Frontal cortex (tissue), 4 donors: ENCODE measurements around the gene CENPA. TPM values are rescaled to one million over a fixed set of nuclear protein-coding genes. Genes with fewer than 3 reads are reported as not detected.

Source experiments
- DNase-seq, 2 donors: peaks; one replicate each; pipeline ENCODE4 v3.0.0; 2012; ENCODE audit warnings: low spot score in 2 of 2
- FAIRE-seq: peaks from 2 replicates; lab custom pipeline; 2012; peaks lifted over from hg19 to GRCh38; lab: Jason Lieb, UNC
- total RNA-seq: library from RNA; depleted of rRNA; stranded (reverse); fragments of >200 nt; gene quantifications from one replicate; pipeline ENCODE4 v1.2.3, GENCODE V29; 2014
- donor health status: control.
- donor health status: control.
- donor health status: control.

Gene CENPA
- total RNA-seq, 1 donor from 2014 or later, result 1.2 TPM

DNA sequence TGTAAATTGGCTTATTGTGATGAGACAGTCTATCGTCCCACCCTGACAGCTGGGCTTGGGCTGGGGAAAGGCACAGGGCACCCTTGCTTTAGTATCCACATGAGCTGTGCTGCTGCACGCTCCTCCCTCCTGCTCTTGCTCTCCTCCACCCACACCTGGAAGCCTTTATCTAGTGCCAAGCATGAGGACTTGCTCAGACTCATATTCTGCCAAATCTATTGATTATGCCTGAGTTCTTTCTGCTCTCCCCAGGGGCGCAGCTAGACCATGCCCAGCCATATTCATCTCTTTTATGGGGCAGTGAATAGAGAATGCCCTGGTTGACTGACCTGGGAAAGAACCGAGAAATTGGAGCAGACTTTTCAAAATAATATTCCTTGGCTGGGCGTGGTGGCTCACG lies 33.1 kb downstream of the CENPA start:
- DNase-seq, result no peak

DNA sequence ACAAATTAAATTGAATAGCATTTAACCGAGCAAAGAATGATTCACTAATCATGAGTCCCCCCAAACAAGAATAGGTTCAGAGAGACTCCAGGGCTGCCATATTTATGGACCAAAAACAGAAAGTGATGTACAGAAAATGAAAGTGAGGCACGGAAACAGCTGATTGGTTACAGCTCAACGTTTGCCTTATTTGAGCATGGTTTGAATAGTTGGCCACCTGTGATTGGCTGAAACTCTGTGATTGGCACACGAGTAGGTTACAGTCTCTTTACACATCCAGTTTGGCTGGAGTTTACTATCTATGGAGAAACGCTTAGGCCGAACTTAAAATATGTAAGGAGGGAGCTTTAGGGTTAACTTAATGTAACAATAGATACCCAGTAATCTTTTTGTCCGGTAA lies 35.1 kb downstream of the CENPA start:
- DNase-seq (no peak), FAIRE-seq (no peak)

More for the DNA sequence above, 33.1 kb downstream of the CENPA start:
- no peak for FAIRE-seq

DNA sequence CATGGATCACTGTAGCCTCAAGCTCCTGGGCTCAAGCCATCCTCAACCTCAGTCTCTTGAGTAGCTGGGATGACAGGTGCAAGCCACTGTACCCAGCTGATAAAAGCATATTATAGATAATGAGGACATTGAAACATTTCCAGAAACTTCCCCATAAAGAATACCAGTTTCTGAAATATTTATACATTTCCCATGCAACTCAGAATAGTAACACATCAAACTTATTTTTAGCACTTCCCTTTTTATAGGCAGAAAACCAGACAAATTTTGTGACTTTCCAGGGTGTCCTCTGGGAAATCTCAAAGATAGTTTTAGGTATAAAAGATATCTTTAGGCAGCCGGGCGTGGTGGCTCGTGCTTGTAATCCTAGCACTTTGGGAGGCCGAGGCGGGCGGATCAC lies 37.0 kb downstream of the CENPA start:
- FAIRE-seq, result no peak
- DNase-seq, result no peak

DNA sequence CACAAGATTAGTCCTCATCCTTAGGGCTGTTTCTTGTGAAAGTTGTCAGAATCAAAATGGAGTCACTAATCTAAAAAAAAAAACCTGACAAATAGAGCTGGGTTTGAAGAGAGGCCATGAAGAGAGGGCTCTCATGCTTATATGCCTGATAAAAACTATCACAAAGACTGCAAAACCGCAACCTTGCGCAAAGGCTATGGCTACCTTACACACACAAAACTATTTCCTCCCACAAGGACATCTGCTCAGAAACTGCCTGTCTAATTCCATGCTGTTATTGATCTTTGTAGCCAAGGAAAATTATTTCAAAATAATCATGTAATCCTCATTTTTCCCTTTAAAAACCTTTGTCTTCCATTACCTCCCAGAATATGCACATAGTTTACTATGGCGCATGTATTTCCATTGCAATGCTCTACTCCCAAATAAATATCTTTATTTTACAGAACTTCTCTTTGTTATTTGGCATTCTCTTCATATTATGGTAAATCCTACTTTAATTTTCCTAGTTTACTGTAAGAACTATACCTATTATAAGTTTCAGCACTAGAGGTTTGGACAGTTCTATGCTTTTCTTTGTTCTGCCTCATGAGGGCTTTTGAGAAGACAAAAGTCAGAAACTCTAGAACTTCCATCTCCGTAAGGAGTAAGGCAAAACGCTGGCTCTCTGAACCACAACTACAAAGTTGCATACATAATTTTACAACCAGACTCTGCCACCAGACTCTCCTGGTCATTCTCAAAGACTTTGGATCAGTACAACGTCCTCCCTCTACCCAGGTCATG lies 52.5 kb downstream of the CENPA start:
- no peak for DNase-seq
- no peak for FAIRE-seq

DNA sequence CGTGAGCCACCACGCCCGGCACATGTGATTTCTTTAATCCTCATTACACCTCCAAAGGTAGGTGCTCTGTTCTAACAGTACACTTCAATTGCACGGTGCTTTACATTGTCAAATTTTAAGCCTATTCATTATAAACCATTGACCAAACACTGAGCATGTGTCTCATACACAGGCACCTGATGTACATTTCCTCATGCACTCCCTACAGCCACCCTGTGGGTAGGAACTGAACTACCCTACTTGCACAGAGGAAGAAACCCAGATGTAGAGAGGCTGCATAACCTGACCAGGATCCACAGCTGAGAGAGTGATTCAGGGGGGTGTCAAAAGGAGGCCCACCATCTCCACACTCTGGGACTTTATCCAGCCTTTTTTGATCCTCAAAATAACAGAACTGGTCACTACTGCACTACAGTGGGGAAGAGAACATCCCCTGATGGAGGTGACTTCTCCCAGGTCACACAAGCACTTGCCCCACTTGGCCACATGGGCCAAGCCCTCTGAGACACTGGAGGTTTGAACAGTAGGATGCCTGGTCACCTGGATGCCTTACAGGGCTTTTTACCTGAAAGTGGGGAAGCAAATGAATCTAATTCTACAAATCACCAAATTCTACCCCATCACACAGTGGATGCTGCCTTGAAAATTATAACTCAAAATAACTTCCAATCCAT lies 55.2 kb downstream of the CENPA start:
- no peak for FAIRE-seq
- no peak for DNase-seq

DNA sequence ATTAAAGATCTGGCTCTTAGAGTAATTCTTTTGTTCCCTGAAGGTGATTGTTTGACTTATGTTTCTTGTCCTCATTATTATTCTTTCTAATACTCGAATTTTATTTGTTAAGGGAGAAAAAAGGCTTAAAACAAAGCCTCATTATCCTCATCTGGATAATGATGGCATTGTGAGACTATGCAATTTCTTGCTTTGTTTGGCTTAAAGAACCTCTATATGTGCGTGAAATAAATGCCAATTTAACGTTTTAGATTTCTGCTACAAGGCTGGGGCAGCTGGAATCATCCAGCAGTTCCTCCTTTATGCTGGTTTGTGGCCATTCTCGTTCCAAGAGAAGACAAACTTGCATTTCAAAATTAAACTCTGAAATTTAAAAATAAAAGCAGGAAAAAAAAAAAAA lies 57.2 kb downstream of the CENPA start:
- FAIRE-seq (no peak), DNase-seq (no peak)

Other genes starting within 250 kb of the CENPA start
- not detected for gene CIB4, start 144.7 kb upstream of the CENPA start, total RNA-seq
- gene KCNK3, start 93.3 kb upstream of the CENPA start, total RNA-seq, result 4.1 TPM
- gene SLC35F6, start 21.8 kb upstream of the CENPA start, total RNA-seq, result 17.5 TPM
- 101 TPM for gene DPYSL5, start 62.1 kb downstream of the CENPA start, total RNA-seq
- gene MAPRE3, start 184.6 kb downstream of the CENPA start, total RNA-seq, result 13.9 TPM
- gene TMEM214, start 246.9 kb downstream of the CENPA start, total RNA-seq, result 7.7 TPM